H54 (cell line): ENCODE data around the gene BNC2.
A peak's percentile ranks its signal among the peaks of the same experiment; 100 is the strongest.

Source experiments
- DNase-seq: peaks from one replicate; pipeline ENCODE4 v3.0.0; 2011; ENCODE audit warnings: low spot score, mixed read lengths; ENCODE audit not compliant: insufficient read length
- FAIRE-seq: peaks from 3 replicates; lab custom pipeline; 2011; peaks lifted over from hg19 to GRCh38; lab: Jason Lieb, UNC
- POLR2A ChIP-seq: IDR thresholded peaks from 2 replicates; pipeline ENCODE4 v1.6.1; 2011; ENCODE audit warnings: low read depth, mild to moderate bottlenecking, low read length

The BNC2 gene

GRCh38 chr9:16744394-16744793 lies 126.1 kb downstream of the BNC2 start:
- DNase-seq (no peak), FAIRE-seq (peak; percentile 23)
- no peak for TF ChIP-seq POLR2A

GRCh38 chr9:16743375-16743774 lies 127.1 kb downstream of the BNC2 start:
- DNase-seq (no peak), FAIRE-seq (no peak)
- TF ChIP-seq POLR2A = no peak

- TF ChIP-seq POLR2A = no peak
- DNase-seq = no peak
- peak; percentile 20 for FAIRE-seq
Measured at GRCh38 chr9:16735001-16735400, 135.5 kb downstream of the BNC2 start.

GRCh38 chr9:16732546-16732945 lies 137.9 kb downstream of the BNC2 start:
- no peak for TF ChIP-seq POLR2A
- DNase-seq (no peak), FAIRE-seq (no peak)

GRCh38 chr9:16730162-16730561 lies 140.3 kb downstream of the BNC2 start:
- no peak for FAIRE-seq
- DNase-seq = no peak
- TF ChIP-seq POLR2A = no peak

- FAIRE-seq = peak; percentile 60
- no peak for DNase-seq
- TF ChIP-seq POLR2A = no peak
Measured at GRCh38 chr9:16729651-16730050, 140.8 kb downstream of the BNC2 start.

GRCh38 chr9:16728137-16728508 lies 142.3 kb downstream of the BNC2 start:
- FAIRE-seq (peak; percentile 76), DNase-seq (no peak)
- TF ChIP-seq POLR2A = no peak

GRCh38 chr9:16727452-16728136 lies 142.9 kb downstream of the BNC2 start:
- no peak for TF ChIP-seq POLR2A
- DNase-seq (no peak), FAIRE-seq (no peak)

- peak; percentile 93 for FAIRE-seq
- DNase-seq = peak; percentile 37
- no peak; the same call in none of the 2 replicates for TF ChIP-seq POLR2A
Measured at GRCh38 chr9:16726718-16727451, 143.6 kb downstream of the BNC2 start.

GRCh38 chr9:16726029-16726428 lies 144.4 kb downstream of the BNC2 start:
- DNase-seq = no peak
- FAIRE-seq = peak; percentile 82
- TF ChIP-seq POLR2A = no peak

GRCh38 chr9:16725066-16725465 lies 145.4 kb downstream of the BNC2 start:
- FAIRE-seq = no peak
- no peak for DNase-seq
- no peak for TF ChIP-seq POLR2A

GRCh38 chr9:16721972-16722371 lies 148.5 kb downstream of the BNC2 start:
- DNase-seq = no peak
- TF ChIP-seq POLR2A = no peak
- FAIRE-seq = peak; percentile 98

- no peak for TF ChIP-seq POLR2A
- no peak for DNase-seq
- peak; percentile 52 for FAIRE-seq
Measured at GRCh38 chr9:16720386-16720785, 150.1 kb downstream of the BNC2 start.

- TF ChIP-seq POLR2A = no peak
- FAIRE-seq = no peak
- DNase-seq = no peak
Measured at GRCh38 chr9:16719921-16720320, 150.5 kb downstream of the BNC2 start.

GRCh38 chr9:16718952-16719351 lies 151.5 kb downstream of the BNC2 start:
- DNase-seq (no peak), FAIRE-seq (no peak)
- TF ChIP-seq POLR2A = no peak
